GM12872 (cell line): ENCODE data around the gene ZNF785.
A peak's percentile ranks its signal among the peaks of the same experiment; 100 is the strongest.

Experiments
- CTCF ChIP-seq: IDR thresholded peaks from 3 replicates; pipeline ENCODE4 v1.5.1; 2011; ENCODE audit warnings: low read depth, mild to moderate bottlenecking, low read length, moderate library complexity; ENCODE audit not compliant: insufficient read depth

Gene ZNF785

GRCh38 chr16:30620169-30620568, 34.7 kb upstream of the ZNF785 start:
- no peak for TF ChIP-seq CTCF

- TF ChIP-seq CTCF: no peak
These were observed 34.1 kb upstream of the ZNF785 start for GRCh38 chr16:30619638-30620037.

GRCh38 chr16:30619202-30619601, 33.7 kb upstream of the ZNF785 start:
- no peak for TF ChIP-seq CTCF

GRCh38 chr16:30615358-30616091, 30.0 kb upstream of the ZNF785 start:
- TF ChIP-seq CTCF: peak; percentile 82

GRCh38 chr16:30609926-30610839, 24.7 kb upstream of the ZNF785 start, which contains the start of gene ZNF689:
TSS of gene ZNF689 (minus strand) at chr16:30610389. CDS start at chr16:30610041, 348 bp downstream.
- TF ChIP-seq CTCF: no peak

- no peak for TF ChIP-seq CTCF
These were observed 23.8 kb upstream of the ZNF785 start for GRCh38 chr16:30609002-30609925.
